Spinal cord (tissue), 10 donors: Measurements from ENCODE around the gene POTEI. TPM values are rescaled to one million over a fixed set of nuclear protein-coding genes. Genes with fewer than 3 reads are reported as not detected.
"Not testable (repeated sequence)": the region's sequence is repeated elsewhere in the genome, so short reads cannot be mapped to it uniquely, and the experiment has no call there.

Experiments used
- DNase-seq, 6 donors: peaks; one replicate each; pipeline versions ENCODE4 v3.0.0 to v3.0.0-alpha.2; 2013 to 2015; ENCODE audit warnings: low spot score in 6 of 6, low read depth in 4 of 6
- H3K27ac ChIP-seq: one replicate; pipeline ENCODE4 v1.5.1; 2013; ENCODE audit warnings: low read depth, low read length, control low read depth
- H3K27me3 ChIP-seq: one replicate; pipeline ENCODE4 v1.6.1; 2013; ENCODE audit warnings: low read length; ENCODE audit not compliant: control insufficient read depth, insufficient read depth
- H3K36me3 ChIP-seq: one replicate; pipeline ENCODE4 v1.6.1; 2013; ENCODE audit warnings: low read length; ENCODE audit not compliant: control insufficient read depth, insufficient read depth
- H3K4me1 ChIP-seq: one replicate; pipeline ENCODE4 v1.6.1; 2013; ENCODE audit warnings: low read length; ENCODE audit not compliant: control insufficient read depth, insufficient read depth
- H3K4me3 ChIP-seq: one replicate; pipeline ENCODE4 v1.5.1; 2013; ENCODE audit warnings: low read depth, low read length, control low read depth
- H3K9me3 ChIP-seq: one replicate; pipeline ENCODE4 v1.6.1; 2013; ENCODE audit warnings: low read length; ENCODE audit not compliant: control insufficient read depth, insufficient read depth
- WGBS: methylation state at CpG from one replicate; pipeline ENCODE4 v1.1.5; 2013; ENCODE audit warnings: missing lambda C conversion rate; ENCODE audit not compliant: insufficient coverage; 5-methylcytosine and 5-hydroxymethylcytosine counted together
- polyA plus RNA-seq, 2 donors: library from polyadenylated mRNA; unstranded; fragments of 120-200 nt; gene quantifications; one replicate each; pipeline ENCODE4 v1.2.1, GENCODE V29; 2013; ENCODE audit not compliant: insufficient read length in 2 of 2
- small RNA-seq: library from RNA; depleted of rRNA; stranded (forward); fragments of <200 nt; gene quantifications from one replicate; pipeline ENCODE3, GENCODE V24; 2014; ENCODE audit warnings: low replicate concordance
- total RNA-seq, 2 donors: library from RNA; depleted of rRNA in 1 of 2; stranded (reverse); fragments of 120-200 nt in 1 of 2; fragments of >200 nt in 1 of 2; gene quantifications; one replicate each; pipeline versions ENCODE4 v1.2.3 to v1.2.4, GENCODE V29; 2013 to 2014
- donor health status: healthy.

Gene POTEI
- total and polyA plus RNA-seq, 4 donors: 0.59 to 1.1 (median 0.83) TPM

- H3K27me3 ChIP-seq: not testable (repeated sequence)
- H3K4me3 ChIP-seq: peak overlapping the region; percentile 32
- WGBS: under 1% methylated on average over 19 of the region's 34 CpGs
Measured at GRCh38 chr2:130427631-130428030, 81.5 kb downstream of the POTEI start.

GRCh38 chr2:130418845-130419244, 90.3 kb downstream of the POTEI start:
- 100% methylated on average over 1 of the region's 1 CpG for WGBS
- not testable (repeated sequence) for H3K27me3 ChIP-seq, H3K4me3 ChIP-seq, H3K4me1 ChIP-seq, DNase-seq, H3K9me3 ChIP-seq, H3K36me3 ChIP-seq, H3K27ac ChIP-seq

More at GRCh38 chr2:130427631-130428030, 81.5 kb downstream of the POTEI start:
- not testable (repeated sequence) for H3K36me3 ChIP-seq, H3K4me1 ChIP-seq, H3K9me3 ChIP-seq, H3K27ac ChIP-seq
- peak in 5 of 6 donors; percentile 7 to 74 (median 15) for DNase-seq

GRCh38 chr2:130416693-130417092, 92.4 kb downstream of the POTEI start:
- WGBS: no CpG with 5 or more reads among the region's 1 CpG
- not testable (repeated sequence) for DNase-seq

More at GRCh38 chr2:130416693-130417092, 92.4 kb downstream of the POTEI start:
- H3K36me3 ChIP-seq, H3K4me3 ChIP-seq, H3K9me3 ChIP-seq, H3K4me1 ChIP-seq, H3K27ac ChIP-seq, H3K27me3 ChIP-seq: not testable (repeated sequence)

Small RNA genes within 50 kb of the gene (small RNA-seq; reads per million reads assigned to genes)
- gene RF00017 (not detected), gene RNU6-473P (not detected)

Other genes starting within 250 kb of the POTEI start
- 10 to 100 TPM; 46.7 to 53.4 TPM for gene IMP4, start 166.4 kb downstream of the POTEI start, total RNA-seq
- gene IMP4, start 166.4 kb downstream of the POTEI start, polyA plus RNA-seq: 10 to 100 TPM; 54.8 to 55.1 TPM
- gene PTPN18, start 153.3 kb downstream of the POTEI start, total RNA-seq: 10 to 100 TPM; 18.2 to 21.7 TPM
- gene PTPN18, start 153.3 kb downstream of the POTEI start, polyA plus RNA-seq: 10 to 100 TPM; 30.0 to 37.6 TPM
- under 1 TPM; 0.44 to 0.50 TPM for gene CFC1B, start 11.9 kb upstream of the POTEI start, total RNA-seq
- gene CFC1B, start 11.9 kb upstream of the POTEI start, polyA plus RNA-seq: under 1 TPM in 1 of 2 donors, not detected in 1; 0.63 TPM
- 1 to 10 TPM; 3.3 to 4.5 TPM for gene CFC1, start 90.2 kb upstream of the POTEI start, total RNA-seq
- gene CFC1, start 90.2 kb upstream of the POTEI start, polyA plus RNA-seq: 10 to 100 TPM; 18.7 to 21.4 TPM
- under 1 TPM; 0.10 to 0.11 TPM for gene POTEJ, start 102.1 kb upstream of the POTEI start, total RNA-seq
- not detected for gene POTEJ, start 102.1 kb upstream of the POTEI start, polyA plus RNA-seq
- gene GPR148, start 219.7 kb upstream of the POTEI start, total RNA-seq: not detected
- under 1 TPM in 1 of 2 donors, not detected in 1; 0.33 TPM for gene GPR148, start 219.7 kb upstream of the POTEI start, polyA plus RNA-seq
- gene AMER3, start 246.2 kb upstream of the POTEI start, total RNA-seq: 10 to 100 TPM in 1 of 2 donors, 1 to 10 TPM in 1; 4.5 to 11.4 TPM
- gene AMER3, start 246.2 kb upstream of the POTEI start, polyA plus RNA-seq: 10 to 100 TPM; 11.0 to 11.4 TPM